Loucy (cell line): Measurements from ENCODE around the gene GPC1.

Experiments used
- H2AFZ ChIP-seq: fragments of 200-600 bp; sonication (generic); 2 replicates; pipeline ENCODE4 v1.6.0; 2016; ENCODE audit warnings: antibody characterized with exemption, mild to moderate bottlenecking, low read length, moderate library complexity
- H3F3A ChIP-seq: fragments of 200-600 bp; 2 replicates; pipeline ENCODE4 v1.6.0; 2016; ENCODE audit warnings: antibody characterized with exemption, low read depth, mild to moderate bottlenecking
- H3K27me3 ChIP-seq: fragments of 200-600 bp; sonication (generic); 2 replicates; pipeline ENCODE4 v1.6.1; 2014; ENCODE audit warnings: low read length, mild to moderate bottlenecking; ENCODE audit not compliant: insufficient read depth, poor library complexity, severe bottlenecking
- H3K36me3 ChIP-seq: fragments of 200-600 bp; sonication (generic); 2 replicates; pipeline ENCODE4 v1.6.1; 2016; ENCODE audit warnings: low read length; ENCODE audit not compliant: insufficient read depth
- H3K4me1 ChIP-seq: fragments of 200-600 bp; sonication (generic); 2 replicates; pipeline ENCODE4 v1.5.1; 2014; ENCODE audit warnings: low read length, mild to moderate bottlenecking; ENCODE audit not compliant: insufficient read depth, poor library complexity, severe bottlenecking
- H3K4me2 ChIP-seq: fragments of 200-600 bp; sonication (generic); 2 replicates; pipeline ENCODE4 v1.6.0; 2014; ENCODE audit warnings: antibody characterized with exemption, low read length, low read depth, mild to moderate bottlenecking; ENCODE audit not compliant: poor library complexity, severe bottlenecking
- H3K4me3 ChIP-seq: fragments of 200-600 bp; sonication (generic); 2 replicates; pipeline ENCODE4 v1.5.1; 2014; ENCODE audit warnings: low read length, mild to moderate bottlenecking, mixed read lengths; ENCODE audit not compliant: poor library complexity, severe bottlenecking
- H3K79me2 ChIP-seq: fragments of 200-600 bp; sonication (generic); 2 replicates; pipeline ENCODE4 v1.6.1; 2014; ENCODE audit warnings: low read length; ENCODE audit not compliant: insufficient read depth
- H3K9ac ChIP-seq: fragments of 200-600 bp; sonication (generic); 2 replicates; pipeline ENCODE4 v1.6.0; 2014; ENCODE audit warnings: mild to moderate bottlenecking, low read depth, low read length, moderate library complexity; ENCODE audit not compliant: poor library complexity, severe bottlenecking
- H3K9me2 ChIP-seq: fragments of 200-600 bp; sonication (generic); replicated peaks from 2 replicates; pipeline ENCODE4 v1.6.1; 2016; ENCODE audit warnings: low read depth, low read length, mixed read lengths
- H3K9me3 ChIP-seq: fragments of 200-600 bp; sonication (generic); 2 replicates; pipeline ENCODE4 v1.6.1; 2014; ENCODE audit warnings: mild to moderate bottlenecking, antibody characterized with exemption, low read length, low read depth; ENCODE audit not compliant: insufficient read depth
- H4K20me1 ChIP-seq: fragments of 200-600 bp; sonication (generic); 2 replicates; pipeline ENCODE4 v1.6.0; 2014; ENCODE audit warnings: antibody characterized with exemption, low read length, mild to moderate bottlenecking; ENCODE audit not compliant: insufficient read depth, poor library complexity, severe bottlenecking
- CTCF ChIP-seq: fragments of 200-600 bp; sonication (generic); conservative IDR thresholded peaks from 2 replicates; pipeline ENCODE4 v1.5.1; 2014; ENCODE audit warnings: mild to moderate bottlenecking, antibody characterized with exemption, low read length
- EZH2phosphoT487 ChIP-seq: fragments of 200-600 bp; IDR thresholded peaks from 2 replicates; pipeline ENCODE4 v1.6.1; 2018; ENCODE audit warnings: antibody characterized with exemption, mild to moderate bottlenecking, moderate library complexity, borderline replicate concordance

Gene GPC1

GRCh38 chr2:240467659-240468302, 32.3 kb downstream of the GPC1 start:
- H3K9ac ChIP-seq, result no peak overlapping the region
- no peaks in the 10 kb centered on the region for H3K79me2 ChIP-seq
- TF ChIP-seq CTCF (no peak), EZH2phosphoT487 (no peak)
- no peaks in the 10 kb centered on the region for H3K9me3 ChIP-seq
- peaks cover 11% of the 10 kb centered on the region; the same call in 1 of the 2 replicates for H3K36me3 ChIP-seq
- H3K4me2 ChIP-seq, result no peak overlapping the region
- no peaks in the 10 kb centered on the region for H3K27me3 ChIP-seq
- no peaks in the 10 kb centered on the region for H4K20me1 ChIP-seq
- H2AFZ ChIP-seq, result no peak overlapping the region
- H3F3A ChIP-seq, result no peaks in the 10 kb centered on the region
- H3K4me1 ChIP-seq, result no peaks in the 10 kb centered on the region
- H3K4me3 ChIP-seq, result no peak overlapping the region
- no peaks in the 10 kb centered on the region for H3K9me2 ChIP-seq

GRCh38 chr2:240468303-240469238, 33.1 kb downstream of the GPC1 start:
- Histone ChIP-seq H3K4me1 (no peaks in the 10 kb centered on the region), H4K20me1 (no peaks in the 10 kb centered on the region), H3K9me3 (no peaks in the 10 kb centered on the region), H3K4me2 (no peak overlapping the region), H3K36me3 (peaks cover 10% of the 10 kb centered on the region; the same call in 1 of the 2 replicates), H3K9me2 (no peaks in the 10 kb centered on the region), H3K27me3 (no peaks in the 10 kb centered on the region), H3K79me2 (no peaks in the 10 kb centered on the region), H3F3A (no peaks in the 10 kb centered on the region), H3K4me3 (no peak overlapping the region), H2AFZ (no peak overlapping the region), H3K9ac (no peak overlapping the region)
- TF ChIP-seq CTCF (no peak), EZH2phosphoT487 (no peak)

- peaks cover 4% of the 10 kb centered on the region; the same call in 1 of the 2 replicates for H3K36me3 ChIP-seq
- no peak overlapping the region for H2AFZ ChIP-seq
- H3K9ac ChIP-seq, result no peak overlapping the region
- no peaks in the 10 kb centered on the region for H3K9me2 ChIP-seq
- no peaks in the 10 kb centered on the region for H3K4me1 ChIP-seq
- no peak for TF ChIP-seq EZH2phosphoT487
- no peak for TF ChIP-seq CTCF
- no peak overlapping the region for H3K4me3 ChIP-seq
- H3F3A ChIP-seq, result no peaks in the 10 kb centered on the region
- H4K20me1 ChIP-seq, result no peaks in the 10 kb centered on the region
- no peaks in the 10 kb centered on the region for H3K79me2 ChIP-seq
- H3K9me3 ChIP-seq, result no peaks in the 10 kb centered on the region
- no peaks in the 10 kb centered on the region for H3K27me3 ChIP-seq
- no peak overlapping the region for H3K4me2 ChIP-seq
These were observed 33.8 kb downstream of the GPC1 start for GRCh38 chr2:240469239-240469636.
